HepG2 (cell line): ENCODE measurements around the gene UEVLD. TPM values are rescaled to one million over a fixed set of nuclear protein-coding genes. Genes with fewer than 3 reads are reported as not detected.

ENCODE experiments used
- ATAC-seq: fragments of 200-7000 bp; cut with Tn5 transposase; 3 replicates; pipeline ENCODE4 v1.9.1; 2020; ENCODE audit warnings: mild to moderate bottlenecking, moderate library complexity
- BruUV-seq: library from RNA; stranded (reverse); fragments of 400-500 nt; replicated peaks from 2 replicates; lab custom pipeline; 2021; lab: Mats Ljungman, UMichigan
- CTCF ChIA-PET: fragments of 300-600 bp; formaldehyde crosslinking; extraction: SDS; loops from one replicate; lab custom pipeline; 2021; ENCODE audit warnings: low total read pairs, inconsistent platforms, low intra/inter-chr PET ratio; lab: Yijun Ruan, JAX
- POLR2A ChIA-PET: fragments of 350-600 bp; sonication (Branson Sonifier 250); formaldehyde crosslinking; loops from one replicate; lab custom pipeline; 2020; ENCODE audit warnings: antibody characterized with exemption, inconsistent platforms; lab: Yijun Ruan, JAX
- DNase-seq: peaks from one replicate; pipeline ENCODE4 v3.0.0-alpha.2; 2015; ENCODE audit warnings: low spot score
- FAIRE-seq: peaks from 3 replicates; lab custom pipeline; 2011; peaks lifted over from hg19 to GRCh38; lab: Jason Lieb, UNC
- H2AFZ ChIP-seq: one replicate; pipeline ENCODE4 v1.6.1; 2011; ENCODE audit warnings: low read length, inconsistent platforms
- H3K27ac ChIP-seq: fragments of 300-600 bp; 3 replicates; pipeline ENCODE4 v1.8.0; 2011; ENCODE audit warnings: mixed run types, mild to moderate bottlenecking, mixed read lengths, low read length, inconsistent platforms; ENCODE audit not compliant: insufficient read depth; ENCODE audit errors: extremely low read length
- H3K27me3 ChIP-seq, 2 experiments: fragments of 200-600 bp in 1 of 2; 2 replicates in 1 of 2; 3 replicates in 1 of 2; pipeline versions ENCODE4 v1.6.0 to v1.8.0; 2011; ENCODE audit warnings: low read length in 2 of 2, mild to moderate bottlenecking in 2 of 2, moderate library complexity in 2 of 2, inconsistent platforms in 1 of 2; ENCODE audit not compliant: insufficient read depth in 2 of 2, control insufficient read depth in 1 of 2
- H3K36me3 ChIP-seq, 2 experiments: fragments of 200-600 bp in 1 of 2; replicated peaks in 1 of 2; 2 replicates in 1 of 2; 3 replicates in 1 of 2; pipeline versions ENCODE4 v1.5.1 to v1.8.0; 2011; ENCODE audit warnings: low read length in 2 of 2, inconsistent platforms in 1 of 2; ENCODE audit not compliant: insufficient read depth in 2 of 2, control insufficient read depth in 1 of 2
- H3K4me1 ChIP-seq: 2 replicates; pipeline ENCODE4 v1.5.1; 2012; ENCODE audit warnings: low read length, inconsistent platforms; ENCODE audit not compliant: insufficient read depth
- H3K4me2 ChIP-seq: 2 replicates; pipeline ENCODE4 v1.6.0; 2011; ENCODE audit warnings: low read depth, low read length, inconsistent platforms
- H3K4me3 ChIP-seq, 3 experiments: fragments of 200-600 bp in 1 of 3; sonication (generic), shearing (Covaris generic) in 1 of 3; replicated peaks in 1 of 3; 2 replicates each; pipeline ENCODE4 v1.5.1; 2011 to 2016; ENCODE audit warnings: low read length in 3 of 3, inconsistent platforms in 2 of 3, low read depth in 2 of 3, mild to moderate bottlenecking in 2 of 3, control low read depth in 1 of 3, mixed read lengths in 1 of 3; ENCODE audit not compliant: insufficient read depth in 1 of 3
- H3K79me2 ChIP-seq: one replicate; pipeline ENCODE4 v1.6.1; 2011; ENCODE audit warnings: low read length, inconsistent platforms; ENCODE audit not compliant: insufficient read depth
- H3K9ac ChIP-seq: 2 replicates; pipeline ENCODE4 v1.6.0; 2011; ENCODE audit warnings: mild to moderate bottlenecking, low read depth, low read length, inconsistent platforms; ENCODE audit not compliant: insufficient read depth
- H3K9me3 ChIP-seq: 2 replicates; pipeline ENCODE4 v1.5.1; 2012; ENCODE audit warnings: mild to moderate bottlenecking, low read length
- H4K20me1 ChIP-seq: 2 replicates; pipeline ENCODE4 v1.6.0; 2011; ENCODE audit warnings: inconsistent platforms, mild to moderate bottlenecking, low read length, moderate library complexity; ENCODE audit not compliant: insufficient read depth
- HCFC1 ChIP-seq: fragments of 150-350 bp; IDR thresholded peaks from 2 replicates; pipeline ENCODE4 v1.6.1; 2014; ENCODE audit warnings: low read depth, low read length
- IRF2 ChIP-seq: IDR thresholded peaks from 2 replicates; pipeline ENCODE4 v1.6.1; 2018; ENCODE audit warnings: missing genetic modification reagents, missing compliant biosample characterization
- KDM5A ChIP-seq: fragments of 200-600 bp; sonication (generic); IDR thresholded peaks from 2 replicates; pipeline ENCODE4 v1.7.0; 2018; ENCODE audit warnings: antibody characterized with exemption, mild to moderate bottlenecking, low read length, borderline replicate concordance
- NR2F2 ChIP-seq: IDR thresholded peaks from 2 replicates; pipeline ENCODE4 v1.6.1; 2012; ENCODE audit warnings: low read depth, inconsistent platforms, borderline replicate concordance
- SRSF1 ChIP-seq: fragments of 200-400 bp; formaldehyde crosslinking; optimal IDR thresholded peaks from 2 replicates; pipeline ENCODE3; 2017; ENCODE audit warnings: mild to moderate bottlenecking, low read depth, low read length, moderate library complexity
- ZNF101 ChIP-seq: sonication (generic); formaldehyde crosslinking; IDR thresholded peaks from 2 replicates; pipeline ENCODE4 v1.4.0; 2020; ENCODE audit warnings: mild to moderate bottlenecking, low read depth, missing genetic modification reagents, borderline replicate concordance
- ZNF282 ChIP-seq: fragments of 450-650 bp; IDR thresholded peaks from 2 replicates; pipeline ENCODE4 v1.6.1; 2018; ENCODE audit not compliant: partially characterized antibody
- ZSCAN12 ChIP-seq: sonication (generic); formaldehyde crosslinking; IDR thresholded peaks from 2 replicates; pipeline ENCODE4 v1.9.0; 2021; ENCODE audit warnings: mild to moderate bottlenecking, missing genetic modification reagents
- WGBS: methylation state at CpG from one replicate; pipeline ENCODE4 v1.1.6; 2017; ENCODE audit warnings: low lambda C conversion rate; 5-methylcytosine and 5-hydroxymethylcytosine counted together
- in situ Hi-C: cut with HindIII; loops from 2 replicates; pipeline ENCODE4 v1.10.0; 2017; ENCODE audit warnings: low pct_unique_long_range_greater_than_20kb; ENCODE audit not compliant: extremely low pct_ligation_motif_present
- intact Hi-C: fragments of 100-400 bp; cut with micrococcal nuclease; formaldehyde crosslinking; loops from one replicate; pipeline ENCODE4 v1.10.0; 2022; ENCODE audit not compliant: unreplicated experiment
- polyA plus RNA-seq, 8 experiments: library from polyadenylated mRNA; depleted of rRNA in 3 of 8; stranded (reverse) in 7 of 8; unstranded in 1 of 8; fragments of >200 nt; fragmentation: Illumina TruSeq in 4 of 8; extraction: Trizol in 4 of 8; gene quantifications; 2 replicates each; pipeline versions ENCODE4 v1.2.1 to v1.2.3, GENCODE V29; 2011 to 2016; ENCODE audit warnings: low read depth in 4 of 8, missing spikeins in 1 of 8, mixed read lengths in 1 of 8; ENCODE audit not compliant: insufficient read depth in 1 of 8
- total RNA-seq, 5 experiments: library from RNA; depleted of rRNA; stranded (reverse); fragments of >200 nt; fragmentation: Illumina TruSeq; extraction: Trizol; gene quantifications; 2 replicates each; pipeline ENCODE4 v1.2.3, GENCODE V29; 2016; ENCODE audit warnings: low read depth in 1 of 5

The UEVLD gene
- total and polyA plus RNA-seq, 2 of the 13 experiments (the other 11 are each of a cell fraction or from before 2014, with no cell fraction given): 5.7 to 13.7 TPM

- Histone ChIP-seq H3K4me2 (no peak overlapping the region), H3K9me3 (no peaks in the 10 kb centered on the region), H2AFZ (no peak overlapping the region), H3K9ac (no peak overlapping the region), H3K4me3 (no peak overlapping the region), H3K79me2 (peaks cover 22% of the 10 kb centered on the region), H3K27ac (no peak overlapping the region), H3K27me3 (no peaks in the 10 kb centered on the region), H3K4me1 (peaks cover 5% of the 10 kb centered on the region; the same call in 1 of the 2 replicates), H4K20me1 (0 out of 2 replicates have a peak, but pooled peaks cover 2% of the 10 kb centered on the region), H3K36me3 (peaks cover 11 to 44% of the 10 kb centered on the region in 2 experiments)
- TF ChIP-seq NR2F2: no peak
- no peak for TF ChIP-seq HCFC1
- TF ChIP-seq ZNF282: no peak
- no peak for TF ChIP-seq ZNF101 (CRISPR knock-in tag)
- no peak for TF ChIP-seq ZSCAN12 (CRISPR knock-in tag)
- in situ Hi-C loops (no loop called here), intact Hi-C loops (no loop called here)
- no peak for DNase-seq
- 95% methylated on average over 11 of the region's 11 CpGs for WGBS
- POLR2A ChIA-PET: no interaction called here
- BruUV-seq: no TSS peak
- no peak for ATAC-seq
- CTCF ChIA-PET: no interaction called here
- FAIRE-seq: no peak
These were observed 27.3 kb upstream of the UEVLD start for GRCh38 chr11:18615628-18616392.

- ChIA-PET CTCF (no interaction called here), POLR2A (no interaction called here)
- WGBS: 100% methylated on average over 1 of the region's 10 CpGs
- intact Hi-C loops (no loop called here), in situ Hi-C loops (no loop called here)
- Histone ChIP-seq H3K9me3 (no peaks in the 10 kb centered on the region), H3K27me3 (no peaks in the 10 kb centered on the region), H3K79me2 (peaks cover 14% of the 10 kb centered on the region), H3K36me3 (peaks cover 11 to 49% of the 10 kb centered on the region in 2 experiments), H3K9ac (no peak overlapping the region), H3K4me2 (no peak overlapping the region), H2AFZ (no peak overlapping the region), H3K4me3 (no peak overlapping the region), H3K27ac (no peak overlapping the region), H3K4me1 (peaks cover 5% of the 10 kb centered on the region; the same call in 1 of the 2 replicates), H4K20me1 (0 out of 2 replicates have a peak, but pooled peaks cover 2% of the 10 kb centered on the region)
- DNase-seq (no peak), ATAC-seq (no peak), FAIRE-seq (no peak)
- no TSS peak for BruUV-seq
- TF ChIP-seq IRF2 (CRISPR knock-in tag): no peak
- TF ChIP-seq SRSF1: no peak
- TF ChIP-seq KDM5A: no peak
These were observed 26.1 kb upstream of the UEVLD start for GRCh38 chr11:18614667-18615066.
